Glomerular visceral epithelial cell (primary cell): ENCODE data around the gene FANCC.
A peak's percentile ranks its signal among the peaks of the same experiment; 100 is the strongest.
"Not testable (repeated sequence)": the region's sequence is repeated elsewhere in the genome, so short reads cannot be mapped to it uniquely, and the experiment has no call there.

Experiments
- DNase-seq: peaks from one replicate; pipeline ENCODE4 v3.0.0-alpha.2; 2016; ENCODE audit errors: extremely low spot score

The FANCC gene

GRCh38 chr9:95282332-95282731 is 35.2 kb downstream of the FANCC start:
- DNase-seq = no peak

- no peak for DNase-seq
These were observed 36.8 kb downstream of the FANCC start for GRCh38 chr9:95280745-95281144.

GRCh38 chr9:95277509-95277908 is 40.0 kb downstream of the FANCC start:
- DNase-seq = no peak

- DNase-seq = no peak
These were observed 41.0 kb downstream of the FANCC start for GRCh38 chr9:95276395-95276954.

GRCh38 chr9:95274160-95274559 is 43.3 kb downstream of the FANCC start:
- not testable (repeated sequence) for DNase-seq

GRCh38 chr9:95273369-95274022 is 44.0 kb downstream of the FANCC start:
- no peak for DNase-seq

GRCh38 chr9:95272830-95273229 is 44.7 kb downstream of the FANCC start:
- DNase-seq = no peak

- DNase-seq = no peak
These were observed 46.7 kb downstream of the FANCC start for GRCh38 chr9:95270790-95271189.

- peak; percentile 24 for DNase-seq
These were observed 47.4 kb downstream of the FANCC start for GRCh38 chr9:95269803-95270773.

- peak; percentile 37 for DNase-seq
These were observed 48.8 kb downstream of the FANCC start for GRCh38 chr9:95268681-95269080.

GRCh38 chr9:95266649-95267048 is 50.9 kb downstream of the FANCC start:
- peak; percentile 35 for DNase-seq

- no peak for DNase-seq
These were observed 51.5 kb downstream of the FANCC start for GRCh38 chr9:95265960-95266359.

- DNase-seq = no peak
These were observed 52.4 kb downstream of the FANCC start for GRCh38 chr9:95264954-95265615.

- no peak for DNase-seq
These were observed 55.6 kb downstream of the FANCC start for GRCh38 chr9:95261890-95262289.

- no peak for DNase-seq
These were observed 66.9 kb downstream of the FANCC start for GRCh38 chr9:95250462-95251221.

- no peak for DNase-seq
These were observed 67.5 kb downstream of the FANCC start for GRCh38 chr9:95249986-95250385.

GRCh38 chr9:95246547-95246946 is 71.0 kb downstream of the FANCC start:
- no peak for DNase-seq

GRCh38 chr9:95242613-95243012 is 74.9 kb downstream of the FANCC start:
- DNase-seq = no peak

- DNase-seq = peak; percentile 29
These were observed 78.4 kb downstream of the FANCC start for GRCh38 chr9:95239071-95239470.

GRCh38 chr9:95237336-95237735 is 80.2 kb downstream of the FANCC start:
- DNase-seq = no peak

GRCh38 chr9:95230046-95230445 is 87.5 kb downstream of the FANCC start:
- DNase-seq = no peak
